NCI-H2081 treated with DMSO at 0.1 percent for 48 hours (cell line): ENCODE data around the gene TMEM252.

Experiments used
- DNase-seq: peaks from one replicate; lab custom pipeline; 2025; lab: John Stamatoyannopoulos, UW

The TMEM252 gene

DNA sequence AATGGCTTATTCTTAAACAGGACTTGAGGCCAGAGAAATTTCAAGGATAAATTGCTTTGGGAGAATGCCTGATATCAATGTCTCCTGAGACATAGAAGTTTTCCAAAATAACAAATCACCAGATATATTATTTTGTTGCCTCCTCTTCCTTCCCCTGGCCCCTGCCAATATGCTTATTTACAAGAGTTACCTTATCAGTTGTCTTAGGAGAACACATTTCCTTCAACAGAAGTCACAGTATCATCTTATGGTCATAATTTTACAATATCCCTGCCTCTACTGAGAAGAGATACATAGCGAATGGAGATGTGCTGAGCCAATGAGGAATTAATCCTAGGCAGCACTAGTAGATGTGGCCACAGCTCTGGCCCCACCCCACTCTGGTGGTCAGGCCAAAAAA, 43.1 kb downstream of the TMEM252 start:
- no peak for DNase-seq

DNA sequence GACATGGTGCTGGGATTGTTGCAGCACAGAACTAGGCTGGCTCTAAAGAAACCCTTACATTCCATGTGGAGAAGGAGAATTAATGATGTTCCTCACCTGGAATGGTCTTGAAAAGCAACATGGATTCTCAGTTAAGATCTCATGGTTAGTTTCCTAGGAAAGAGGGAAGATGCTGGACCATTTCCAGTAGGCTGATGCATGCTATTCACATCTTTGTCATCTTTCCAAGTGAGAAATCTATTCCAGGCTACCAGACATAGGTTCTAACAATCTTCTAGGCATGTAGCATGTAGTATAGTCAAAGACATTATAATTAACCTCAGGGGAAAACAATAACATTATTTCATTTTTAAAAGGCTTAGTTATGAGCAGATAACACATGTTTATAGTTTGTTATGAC, 44.3 kb downstream of the TMEM252 start:
- no peak for DNase-seq

- no peak for DNase-seq
Observed at GRCh38 chr9:68495247-68495646, 45.4 kb downstream of the TMEM252 start.

DNA sequence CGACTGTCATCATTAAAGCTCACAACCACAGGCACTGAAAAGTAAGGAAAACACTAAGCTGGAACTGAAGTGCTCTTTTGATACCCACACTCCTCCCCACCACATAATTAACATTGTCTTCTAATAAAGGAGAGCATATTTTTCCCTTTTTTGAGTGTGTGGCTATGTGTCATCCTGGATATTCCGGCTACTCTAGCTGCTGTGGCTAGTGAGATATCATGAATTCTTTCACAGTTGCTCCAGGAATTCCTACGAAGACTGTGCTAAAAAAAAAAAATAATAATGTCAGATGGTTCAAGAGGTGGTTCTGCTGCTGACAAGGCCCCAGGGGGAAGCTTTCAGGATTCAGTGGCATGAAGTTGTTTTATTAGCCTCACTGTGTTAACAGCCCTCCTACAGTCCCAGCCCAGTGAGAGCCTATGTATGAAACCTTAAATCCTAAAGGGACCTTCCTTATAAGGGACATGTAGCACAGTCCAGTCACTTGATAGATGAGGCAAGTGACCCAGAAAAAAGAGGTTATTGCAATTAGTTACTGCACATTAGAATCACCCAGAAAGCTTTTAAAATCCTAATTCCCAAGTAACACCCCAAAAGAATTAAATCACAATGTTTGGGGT, 46.6 kb downstream of the TMEM252 start:
- DNase-seq: no peak

GRCh38 chr9:68493541-68493940, 47.1 kb downstream of the TMEM252 start:
- DNase-seq: no peak

- no peak for DNase-seq
Observed at GRCh38 chr9:68492806-68493205, 47.9 kb downstream of the TMEM252 start.

DNA sequence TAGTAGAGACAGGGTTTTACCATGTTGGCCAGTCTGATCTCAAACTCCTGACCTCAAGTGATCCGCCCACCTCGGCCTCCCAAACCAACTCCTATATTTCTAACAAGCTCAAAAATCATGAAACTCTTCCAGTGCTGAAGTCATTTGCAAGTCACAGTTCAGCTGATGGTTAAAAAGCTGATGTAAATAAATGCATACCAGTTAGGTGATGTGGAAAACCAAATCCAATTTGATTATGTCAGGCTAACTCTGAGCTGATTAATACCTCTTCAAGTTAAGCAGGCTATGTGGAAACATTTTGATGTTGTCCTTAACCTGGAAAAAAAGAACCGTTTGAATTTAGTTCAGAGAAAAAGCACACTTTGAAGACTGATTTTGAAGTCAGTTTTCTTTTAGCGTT, 51.0 kb downstream of the TMEM252 start:
- DNase-seq: no peak

- no peak for DNase-seq
Observed at GRCh38 chr9:68488126-68488525, 52.6 kb downstream of the TMEM252 start.
